VCaP (cell line): ENCODE measurements around the gene DMTF1.

Source experiments
- H3K27ac ChIP-seq: fragments of 450-650 bp; 2 replicates; pipeline ENCODE4 v1.5.1; 2017
- TF ChIP-seq, protein P1 (sequence below): fragments of 450-650 bp; conservative IDR thresholded peaks from 2 replicates; pipeline ENCODE4 v1.5.1; 2017; ENCODE audit warnings: mild to moderate bottlenecking, moderate library complexity

DMTF1 gene

DNA sequence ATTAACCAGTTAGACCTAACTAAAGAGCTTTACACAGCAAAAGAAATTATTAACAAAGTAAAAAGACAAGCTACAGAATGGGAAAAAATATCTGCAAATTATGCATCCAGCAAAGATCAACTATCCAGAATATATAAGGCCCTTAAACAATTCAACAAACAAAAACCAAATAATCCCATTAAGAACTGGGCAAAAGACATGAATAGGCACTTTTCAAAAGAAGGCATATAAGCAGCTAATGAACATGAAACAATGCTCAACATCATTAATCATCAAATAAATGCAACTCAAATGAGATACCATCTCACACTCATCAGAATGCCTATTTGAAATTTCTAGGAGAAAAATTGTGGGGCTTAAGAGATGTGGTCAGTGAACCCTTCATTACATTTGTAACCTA lies 15.0 kb upstream of the DMTF1 start:
- no peak overlapping the region for H3K27ac ChIP-seq
- TF ChIP-seq, protein P1, sequence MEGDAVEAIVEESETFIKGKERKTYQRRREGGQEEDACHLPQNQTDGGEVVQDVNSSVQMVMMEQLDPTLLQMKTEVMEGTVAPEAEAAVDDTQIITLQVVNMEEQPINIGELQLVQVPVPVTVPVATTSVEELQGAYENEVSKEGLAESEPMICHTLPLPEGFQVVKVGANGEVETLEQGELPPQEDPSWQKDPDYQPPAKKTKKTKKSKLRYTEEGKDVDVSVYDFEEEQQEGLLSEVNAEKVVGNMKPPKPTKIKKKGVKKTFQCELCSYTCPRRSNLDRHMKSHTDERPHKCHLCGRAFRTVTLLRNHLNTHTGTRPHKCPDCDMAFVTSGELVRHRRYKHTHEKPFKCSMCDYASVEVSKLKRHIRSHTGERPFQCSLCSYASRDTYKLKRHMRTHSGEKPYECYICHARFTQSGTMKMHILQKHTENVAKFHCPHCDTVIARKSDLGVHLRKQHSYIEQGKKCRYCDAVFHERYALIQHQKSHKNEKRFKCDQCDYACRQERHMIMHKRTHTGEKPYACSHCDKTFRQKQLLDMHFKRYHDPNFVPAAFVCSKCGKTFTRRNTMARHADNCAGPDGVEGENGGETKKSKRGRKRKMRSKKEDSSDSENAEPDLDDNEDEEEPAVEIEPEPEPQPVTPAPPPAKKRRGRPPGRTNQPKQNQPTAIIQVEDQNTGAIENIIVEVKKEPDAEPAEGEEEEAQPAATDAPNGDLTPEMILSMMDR, result no peak

DNA sequence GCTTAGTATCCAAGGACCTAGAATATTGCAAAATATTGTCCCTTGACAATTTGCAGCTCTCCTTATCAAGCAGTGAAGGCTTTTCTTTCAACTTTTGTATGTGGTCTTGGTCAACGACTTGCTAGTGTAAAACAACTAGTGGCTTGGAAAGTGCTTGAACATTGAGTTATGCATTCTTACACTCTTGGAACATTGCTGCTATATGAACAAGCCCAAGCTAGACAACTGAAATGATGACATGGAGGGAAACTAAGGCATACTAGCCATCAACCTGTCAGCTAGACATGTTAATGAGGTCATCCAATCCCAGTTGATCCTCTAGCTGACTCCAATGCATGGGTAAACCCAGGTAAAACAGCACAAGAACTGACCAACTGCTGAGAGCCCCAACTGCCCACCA lies 12.7 kb upstream of the DMTF1 start:
- TF ChIP-seq, protein P1, result no peak
- no peak overlapping the region for H3K27ac ChIP-seq

DNA sequence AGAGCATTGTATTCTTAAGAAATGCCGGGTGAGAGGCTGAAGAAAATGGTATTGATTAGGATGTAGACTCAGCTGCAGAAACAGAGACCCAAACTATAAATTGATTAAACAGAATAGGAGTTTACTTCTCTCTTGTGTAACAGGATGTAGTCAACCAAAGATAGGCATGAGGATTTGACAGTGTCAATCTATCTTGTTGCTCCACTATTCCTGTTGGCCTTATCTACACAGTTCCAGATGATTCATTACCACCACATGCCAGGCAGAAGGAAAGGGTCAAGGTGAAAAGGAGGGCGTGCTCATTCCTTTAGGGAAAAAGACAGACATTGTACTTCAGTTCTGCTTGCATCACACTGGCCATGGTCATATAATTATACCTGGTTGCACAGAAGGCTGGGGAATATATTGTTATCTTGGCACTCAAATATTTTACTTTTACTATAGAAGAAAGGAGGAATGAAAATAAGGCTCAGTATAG lies 11.9 kb upstream of the DMTF1 start:
- no peak overlapping the region for H3K27ac ChIP-seq
- TF ChIP-seq, protein P1, result no peak

DNA sequence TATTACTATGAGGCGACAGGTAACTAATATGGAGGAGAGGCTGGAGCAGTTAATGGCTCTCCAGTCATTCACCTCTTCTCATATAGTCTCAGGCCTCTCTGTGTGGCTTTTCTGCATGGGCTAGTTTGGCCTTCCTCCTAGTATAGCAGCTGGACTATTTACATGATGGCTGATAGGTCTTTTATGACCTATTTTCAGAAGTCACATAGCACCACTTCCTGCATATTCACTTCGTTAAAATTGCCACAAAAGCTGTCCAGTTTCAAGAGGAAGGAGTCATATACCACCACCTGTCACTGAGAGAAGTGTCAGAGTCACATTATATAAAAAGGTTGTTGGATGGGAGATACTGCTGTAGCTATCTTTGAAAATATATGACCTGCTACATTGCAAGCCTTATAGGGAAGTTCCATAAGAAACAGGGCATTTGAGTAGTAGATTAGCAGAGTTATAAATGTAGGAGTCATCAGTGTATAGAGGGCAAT lies 8.0 kb upstream of the DMTF1 start:
- no peak overlapping the region for H3K27ac ChIP-seq
- TF ChIP-seq, protein P1, result no peak

DNA sequence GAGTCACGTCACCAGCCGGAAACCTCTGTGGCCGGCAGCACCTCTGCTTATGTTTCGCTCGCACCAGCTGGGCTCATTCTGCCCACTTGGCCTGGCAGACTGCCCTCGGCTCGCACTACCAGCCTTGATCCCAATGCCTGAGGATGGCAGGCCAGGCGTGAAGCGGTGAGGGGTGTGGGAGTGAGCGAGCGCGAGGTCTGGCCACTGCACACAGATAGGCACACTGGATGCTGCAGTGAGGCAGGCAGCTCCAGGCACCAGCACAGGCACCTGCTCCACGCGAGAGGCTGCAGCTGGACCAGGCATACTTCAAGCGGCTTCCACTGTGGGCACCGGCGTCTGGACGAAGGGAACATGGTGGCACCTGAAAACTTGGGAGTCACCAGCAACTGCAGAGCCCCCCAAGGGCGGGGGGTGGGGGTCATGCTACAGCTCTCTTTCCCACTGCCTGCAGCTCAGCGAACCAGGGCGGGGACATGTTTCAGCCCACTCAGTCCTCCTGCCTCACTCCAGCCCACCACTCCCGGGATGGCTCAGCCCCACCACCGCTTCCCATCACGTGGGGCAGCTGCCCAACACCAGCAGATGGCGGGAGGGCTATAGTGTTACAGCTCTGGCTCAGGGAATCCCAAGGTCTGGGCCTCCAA lies 5.4 kb upstream of the DMTF1 start:
- TF ChIP-seq, protein P1, result no peak
- H3K27ac ChIP-seq, result no peak overlapping the region

DNA sequence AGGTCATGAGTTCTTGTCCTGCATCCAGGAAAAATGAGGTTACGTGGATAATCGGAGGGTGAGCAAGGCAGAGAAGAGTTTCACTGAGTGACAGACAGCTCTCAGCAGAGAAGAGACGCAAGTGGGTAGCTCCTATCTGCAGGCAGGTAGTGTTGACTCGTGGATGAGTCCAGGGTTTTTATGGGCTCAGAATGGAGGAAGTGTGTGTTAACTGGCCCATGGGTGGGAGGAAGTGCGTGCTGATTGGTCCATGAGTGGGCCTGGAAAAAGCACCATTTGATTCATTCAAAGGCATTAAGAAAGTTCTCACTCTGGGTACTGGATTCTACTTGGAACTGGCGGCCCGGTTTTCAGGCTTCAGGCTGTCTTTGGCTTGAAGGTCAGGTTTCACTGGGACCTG lies 4.8 kb upstream of the DMTF1 start:
- TF ChIP-seq, protein P1, result no peak
- no peak overlapping the region for H3K27ac ChIP-seq

DNA sequence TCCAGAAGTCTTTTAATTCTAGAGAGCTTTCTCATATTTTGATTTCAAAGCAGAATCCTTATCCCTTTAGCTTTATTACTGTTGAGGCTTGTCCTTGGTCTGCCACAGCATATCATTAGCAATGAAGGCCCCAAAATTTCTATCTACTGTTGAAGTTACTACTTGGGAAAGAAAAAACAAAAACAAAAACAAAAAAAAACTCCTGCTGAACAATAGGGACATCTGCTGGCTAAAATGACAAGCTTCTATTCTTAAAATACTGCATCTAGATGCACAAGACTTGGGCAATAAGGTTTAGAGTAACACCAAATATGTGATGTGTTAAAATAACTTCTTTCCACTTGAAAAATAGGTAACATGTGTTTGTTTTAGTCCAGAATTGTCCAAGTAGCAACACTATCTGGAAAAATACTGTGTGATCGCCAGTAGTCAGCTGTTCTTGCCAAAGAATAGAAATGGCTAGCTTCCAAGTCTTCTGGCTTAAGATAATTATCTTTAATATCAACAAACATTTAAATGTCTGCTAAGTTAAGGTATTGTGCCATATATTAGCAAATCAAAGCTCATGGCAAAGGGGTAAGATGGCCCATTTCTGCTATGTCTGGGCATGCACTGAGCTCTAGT lies 3.8 kb upstream of the DMTF1 start:
- H3K27ac ChIP-seq, result no peak overlapping the region
- TF ChIP-seq, protein P1, result peak; percentile 86
